GM23338 (cell line): Measurements from ENCODE around the gene SRPX.

Experiments
- CTCF ChIP-seq, 2 experiments: fragments of 200-600 bp in 1 of 2; sonication (generic) in 1 of 2; conservative IDR thresholded peaks; 2 replicates each; pipeline versions ENCODE4 v1.5.1 to v1.6.1; 2016 to 2017; ENCODE audit warnings: antibody characterized with exemption in 2 of 2, low read depth in 2 of 2, mild to moderate bottlenecking in 2 of 2, moderate library complexity in 1 of 2
- EZH2 ChIP-seq: fragments of 200-600 bp; sonication (generic); IDR thresholded peaks from one replicate; pipeline ENCODE4 v1.8.0; 2017; ENCODE audit warnings: antibody characterized with exemption, mild to moderate bottlenecking, low read depth; ENCODE audit not compliant: unreplicated experiment
- POLR2AphosphoS5 ChIP-seq: IDR thresholded peaks from 2 replicates; pipeline ENCODE4 v1.6.1; 2016; ENCODE audit warnings: antibody characterized with exemption, low read depth

GRCh38 chrX:38268011-38268410 is 47.3 kb upstream of the SRPX start:
- TF ChIP-seq CTCF (conservative IDR thresholded peaks at IDR 0.05; ENCODE audit: low read depth in 2 of 2) (no peak), POLR2AphosphoS5 (no peak), EZH2 (no peak)
